ENCODE data around the gene SRCAP. TPM values are rescaled to one million over a fixed set of nuclear protein-coding genes. Genes with fewer than 3 reads are reported as not detected.

The SRCAP gene
- total RNA-seq, 1 donor from 2014 or later = 44.1 TPM

DNA sequence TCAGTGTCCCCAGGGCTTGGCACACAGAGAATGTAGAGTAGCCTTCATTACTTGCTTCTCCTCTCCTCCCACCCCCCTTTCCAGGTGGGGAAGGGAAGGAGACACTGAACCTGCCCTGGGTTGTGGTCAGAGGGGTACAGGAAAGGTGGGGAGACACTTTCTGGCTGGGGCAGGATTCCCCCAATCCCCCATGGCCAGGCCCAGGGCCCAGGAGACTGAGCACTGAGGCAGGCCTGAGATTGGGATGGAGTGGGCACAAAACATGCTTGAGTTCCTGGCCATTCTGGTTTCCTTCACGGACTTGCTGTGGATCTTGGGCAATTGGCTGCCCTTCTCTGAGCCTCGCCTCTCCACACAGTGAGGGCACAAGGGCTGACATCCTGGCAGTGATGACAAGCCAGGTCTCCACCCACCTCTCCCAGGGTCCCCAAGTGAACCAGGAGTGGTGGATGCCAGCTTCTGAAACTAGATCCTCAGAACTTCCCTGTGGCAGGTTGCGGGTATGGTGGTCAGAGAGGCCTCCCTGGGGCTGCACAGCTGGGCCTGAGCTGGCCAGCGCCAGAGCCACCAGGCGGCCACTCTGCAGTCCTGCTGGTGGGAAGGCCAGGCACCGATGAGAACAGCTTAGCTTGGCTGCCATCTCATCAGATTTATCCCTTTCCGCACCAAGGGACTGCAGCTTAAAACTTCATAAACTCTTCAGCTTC is 78.8 kb downstream of the SRCAP start:
- no peak for DNase-seq

DNA sequence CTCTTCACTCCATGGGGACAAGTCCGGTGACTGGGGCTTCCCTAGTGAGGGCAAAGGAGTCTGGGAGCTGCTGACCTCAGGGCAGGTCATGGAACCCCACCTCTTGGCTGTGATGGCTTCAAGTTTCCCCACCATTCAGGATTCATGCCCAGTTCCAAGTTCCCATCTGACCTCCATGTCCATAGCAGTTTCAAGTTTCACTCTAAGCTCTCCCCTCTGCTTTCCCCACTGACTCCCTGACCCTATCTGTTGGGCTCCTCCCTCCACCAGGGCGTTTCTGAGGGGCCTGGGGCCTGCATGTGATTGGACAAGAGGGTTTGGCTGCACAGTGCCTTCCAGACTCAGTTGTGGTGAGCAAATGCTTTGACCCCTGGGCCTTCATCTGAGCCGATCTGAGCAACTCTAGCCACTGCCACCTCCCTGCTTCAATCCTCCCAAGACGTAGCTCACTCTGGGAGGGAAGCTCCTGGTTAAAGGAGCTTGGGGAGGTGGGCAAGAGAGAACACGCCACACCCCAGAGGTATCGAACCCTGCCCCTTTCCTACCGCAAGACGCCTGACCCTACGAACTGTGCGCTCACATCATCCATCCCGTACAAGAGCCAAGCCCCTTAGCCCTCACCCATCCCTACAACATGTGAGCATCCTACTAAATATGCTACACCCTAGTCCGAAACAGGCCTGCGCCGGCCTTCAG is 79.7 kb downstream of the SRCAP start:
- DNase-seq = no peak

DNA sequence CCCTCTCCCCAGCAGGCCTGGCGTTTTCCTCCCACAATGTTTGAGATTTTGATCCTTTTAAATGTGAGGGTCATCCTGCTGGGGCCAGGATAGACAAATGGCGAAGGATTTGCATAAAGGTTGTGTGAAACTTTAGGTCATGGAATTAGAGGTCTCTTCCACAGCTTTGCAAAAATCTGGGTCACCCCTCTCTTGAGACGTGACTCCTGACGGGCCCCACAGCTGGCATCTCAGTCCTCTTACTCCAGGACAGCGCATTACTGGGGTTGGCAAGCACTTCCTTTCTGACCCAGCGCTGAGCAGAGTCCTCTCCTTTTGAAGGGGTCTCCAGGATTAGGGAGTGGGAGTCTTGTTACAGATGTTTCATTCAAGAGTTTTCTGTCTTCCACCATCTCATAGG is 80.6 kb downstream of the SRCAP start:
- DNase-seq = no peak

DNA sequence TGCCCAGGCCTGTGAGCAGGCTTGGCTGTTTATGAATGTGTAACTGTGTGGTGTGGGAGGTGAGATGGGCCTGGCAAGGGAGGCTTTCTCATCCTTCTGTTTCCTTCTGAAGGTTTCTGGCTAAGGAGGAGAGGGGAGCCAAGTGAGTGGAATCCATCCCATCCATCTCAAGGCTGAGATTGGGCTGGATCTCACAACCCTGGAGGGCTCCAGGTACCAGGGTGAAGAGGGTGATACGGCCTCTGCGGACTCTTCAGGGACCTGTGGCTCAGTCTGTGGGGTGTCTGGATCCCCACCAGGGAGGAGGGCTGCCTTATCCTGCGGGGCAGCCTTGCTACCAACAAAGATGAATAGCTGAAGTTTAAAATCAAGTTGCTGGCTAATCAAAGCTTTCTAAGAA is 81.0 kb downstream of the SRCAP start:
- DNase-seq = no peak

DNA sequence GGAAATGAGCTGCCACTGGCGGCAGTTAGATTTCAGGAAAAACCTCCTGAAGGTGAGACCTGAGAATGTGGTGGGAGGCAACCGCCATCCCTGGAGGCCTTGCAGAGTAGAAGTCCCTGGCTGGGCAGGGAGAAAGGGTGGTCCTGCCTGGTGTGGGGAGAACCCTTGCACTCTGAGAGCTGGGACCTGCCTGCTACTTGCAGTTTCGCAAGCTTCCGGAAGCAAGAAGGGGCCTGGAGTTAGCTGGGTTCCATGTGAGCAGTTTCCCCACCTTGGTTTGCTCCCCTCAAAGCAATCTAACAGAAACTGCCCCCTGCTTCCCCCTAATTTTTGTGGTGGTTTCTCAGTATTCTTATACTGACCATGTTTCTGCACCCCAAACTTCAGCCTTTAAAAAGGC is 81.6 kb downstream of the SRCAP start:
- no peak for DNase-seq

DNA sequence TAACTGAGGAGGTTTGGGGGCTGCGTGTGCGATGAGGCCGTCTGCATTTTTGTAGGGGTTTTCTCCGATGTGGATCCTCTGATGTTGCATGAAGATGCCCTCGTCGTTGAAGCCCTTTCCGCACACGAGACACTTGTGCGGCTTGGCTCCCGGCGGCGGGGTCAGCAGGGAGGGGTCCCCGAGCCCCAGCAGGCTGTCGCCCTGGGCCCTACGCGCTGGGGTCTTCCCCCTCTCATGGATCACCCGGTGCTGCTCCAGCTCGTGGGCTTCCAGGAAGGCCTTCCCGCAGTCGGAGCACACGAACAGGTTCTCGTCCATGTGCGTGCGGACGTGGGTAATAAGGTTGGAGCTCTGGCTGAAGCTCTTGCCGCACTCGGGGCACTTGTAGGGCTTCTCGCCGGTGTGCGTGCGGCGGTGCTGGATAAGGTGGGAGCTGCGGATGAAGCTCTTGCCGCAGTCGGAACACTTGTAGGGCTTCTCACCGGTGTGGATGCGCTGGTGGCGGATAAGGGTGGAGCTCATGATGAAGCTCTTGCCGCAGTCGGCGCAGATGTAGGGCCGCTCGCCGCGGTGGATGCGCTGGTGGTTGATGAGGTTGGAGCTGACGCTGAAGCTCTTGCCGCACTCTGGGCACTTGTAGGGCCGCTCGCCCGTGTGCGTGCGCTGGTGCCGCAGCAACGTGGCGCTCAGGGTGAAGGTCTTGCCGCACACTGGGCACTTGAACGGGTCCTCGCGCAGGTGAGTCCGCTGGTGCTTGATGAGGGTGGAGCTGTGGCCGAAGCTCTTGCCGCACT is 83.7 kb downstream of the SRCAP start:
- no peak for DNase-seq

DNA sequence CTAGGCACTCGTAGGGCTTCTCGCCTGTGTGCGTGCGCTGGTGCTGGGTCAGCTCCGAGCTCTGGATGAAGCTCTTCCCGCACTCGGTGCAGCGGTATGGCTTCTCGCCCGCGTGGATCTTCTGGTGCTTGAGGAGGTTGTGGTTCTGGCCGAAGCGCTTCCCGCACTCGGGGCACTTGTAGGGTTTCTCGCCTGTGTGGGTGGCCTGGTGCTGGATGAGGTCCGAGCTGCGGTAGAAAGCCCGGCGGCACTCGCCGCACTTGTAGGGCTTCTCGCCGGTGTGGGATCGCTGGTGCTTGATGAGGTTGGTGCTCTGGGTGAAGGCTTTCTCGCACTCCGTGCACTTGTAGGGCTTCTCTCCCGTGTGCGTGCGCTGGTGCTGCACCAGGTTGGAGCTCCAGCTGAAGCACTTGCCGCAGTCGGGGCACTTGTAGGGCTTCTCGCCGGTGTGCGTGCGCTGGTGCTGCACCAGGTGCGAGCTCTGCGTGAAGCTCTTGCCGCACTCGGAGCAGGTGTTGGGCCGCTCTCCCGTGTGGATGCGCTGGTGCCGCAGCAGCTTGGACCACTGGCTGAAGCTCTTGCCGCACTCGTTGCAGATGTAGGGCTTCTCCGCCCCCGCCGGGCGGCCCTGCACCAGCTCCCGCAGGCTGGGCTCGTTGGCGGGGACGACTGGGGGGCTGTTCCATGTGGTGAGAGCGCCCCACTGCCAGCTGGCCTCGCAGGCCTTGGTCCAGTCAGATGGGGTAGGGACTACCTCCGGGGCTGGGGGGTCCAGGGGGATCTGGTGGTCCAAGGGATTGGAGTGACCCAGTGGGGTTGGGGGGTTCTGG is 84.5 kb downstream of the SRCAP start:
- DNase-seq = no peak

DNA sequence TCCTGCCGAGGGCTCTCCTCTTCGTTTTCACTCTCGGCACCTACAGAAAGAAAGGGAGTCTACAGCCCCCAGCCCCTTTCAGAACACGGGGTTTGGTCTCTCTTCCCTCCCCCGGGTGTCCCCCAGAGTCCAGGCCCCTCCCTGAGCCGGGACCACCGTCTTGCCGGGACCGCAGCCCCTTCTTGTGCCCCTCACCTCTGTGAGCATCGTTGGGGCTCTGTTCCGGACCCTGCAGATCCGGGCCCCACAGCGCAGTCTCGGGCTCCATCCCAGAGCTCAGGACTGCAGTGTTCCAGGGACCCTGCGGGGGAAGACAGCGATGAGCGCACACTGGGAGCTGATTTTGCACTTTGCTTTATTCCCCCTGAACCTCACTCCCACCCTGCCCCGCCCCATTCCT is 85.2 kb downstream of the SRCAP start:
- no peak for DNase-seq

DNA sequence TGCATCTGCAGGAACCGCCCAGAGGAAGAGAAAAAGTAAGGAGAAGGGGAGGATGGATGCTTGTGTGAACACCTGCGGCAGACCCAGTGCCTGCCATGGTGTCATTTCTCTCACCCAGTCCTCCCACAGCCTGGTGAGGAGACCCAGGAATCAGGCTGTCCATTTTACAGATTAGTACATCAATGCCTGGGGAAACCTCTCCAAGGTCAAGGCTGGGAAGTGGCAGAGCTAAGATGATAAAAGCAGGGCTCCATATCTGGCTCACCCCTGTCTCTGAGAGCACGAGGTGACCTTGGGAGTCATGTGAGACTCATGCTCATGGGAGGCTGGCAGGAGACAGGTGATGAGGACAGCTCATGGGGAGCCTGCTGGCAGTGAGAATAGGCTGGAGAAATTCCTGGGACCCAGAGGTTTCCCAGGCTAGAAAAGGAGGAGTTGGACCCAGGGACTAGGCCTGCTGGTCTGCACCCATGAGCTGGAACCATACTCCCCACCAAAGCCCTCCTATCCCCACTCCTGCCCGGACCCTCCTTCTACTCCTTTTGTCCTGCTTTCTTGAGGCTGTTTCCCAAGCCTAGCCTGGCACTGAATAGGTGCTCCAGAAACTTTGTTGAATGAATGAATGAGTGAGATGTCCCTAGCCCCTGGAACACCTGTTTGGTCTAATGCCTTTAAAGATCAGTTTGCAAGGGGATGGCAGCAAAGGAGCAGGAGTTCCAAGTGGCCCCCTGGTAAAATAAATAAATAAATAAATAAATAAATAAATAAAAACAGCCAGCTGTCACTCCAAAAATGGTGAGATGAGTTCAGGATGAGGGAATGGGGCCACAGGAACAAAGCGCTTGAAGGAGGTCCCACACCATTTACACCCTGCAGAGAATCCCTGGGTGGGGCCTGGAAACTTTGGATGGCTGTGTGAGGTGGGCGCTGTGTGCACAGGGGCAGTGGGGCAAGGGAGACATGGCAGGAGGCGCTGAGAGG is 86.4 kb downstream of the SRCAP start:
- DNase-seq = no peak

DNA sequence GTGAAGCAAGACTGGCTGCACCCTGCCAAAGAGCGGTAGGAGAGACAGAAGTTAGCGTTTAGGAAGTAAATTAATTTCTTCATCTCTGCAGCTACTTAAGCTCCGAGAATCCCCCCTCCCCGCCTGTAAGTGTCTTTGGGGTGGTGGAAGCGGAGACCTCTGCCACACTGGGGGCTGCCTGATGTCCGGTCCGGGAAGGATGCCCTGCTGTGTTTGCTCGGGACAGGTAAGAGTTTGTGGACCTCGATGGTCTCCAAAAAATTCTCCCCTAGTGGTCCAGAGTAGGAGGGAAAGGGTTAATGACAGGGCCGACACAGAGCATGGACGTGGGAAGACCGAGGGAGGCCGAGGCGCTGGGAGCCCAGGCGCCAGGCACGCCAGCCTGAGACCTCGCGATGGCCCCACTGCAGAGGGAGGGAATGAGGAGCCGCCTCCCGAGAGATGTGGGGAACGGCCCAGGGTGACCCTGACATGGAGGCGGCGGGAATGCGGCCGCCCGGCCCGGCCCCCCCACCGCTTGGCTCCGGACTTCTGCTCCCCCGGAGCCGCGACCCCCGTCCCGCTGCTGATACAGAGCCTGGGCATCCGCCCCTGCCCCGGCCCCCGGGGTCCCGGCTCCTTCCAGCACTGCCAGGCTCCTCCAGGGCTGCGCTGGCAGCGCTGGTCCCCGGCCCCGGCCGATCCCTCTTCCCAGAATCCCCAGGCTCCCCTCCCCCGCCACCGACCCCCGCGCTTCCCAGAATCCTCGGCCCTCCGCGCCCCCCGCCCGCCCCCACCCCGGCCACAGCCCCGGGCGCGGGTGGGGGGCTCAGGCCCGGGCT is 87.4 kb downstream of the SRCAP start:
- DNase-seq = peak; percentile 65

DNA sequence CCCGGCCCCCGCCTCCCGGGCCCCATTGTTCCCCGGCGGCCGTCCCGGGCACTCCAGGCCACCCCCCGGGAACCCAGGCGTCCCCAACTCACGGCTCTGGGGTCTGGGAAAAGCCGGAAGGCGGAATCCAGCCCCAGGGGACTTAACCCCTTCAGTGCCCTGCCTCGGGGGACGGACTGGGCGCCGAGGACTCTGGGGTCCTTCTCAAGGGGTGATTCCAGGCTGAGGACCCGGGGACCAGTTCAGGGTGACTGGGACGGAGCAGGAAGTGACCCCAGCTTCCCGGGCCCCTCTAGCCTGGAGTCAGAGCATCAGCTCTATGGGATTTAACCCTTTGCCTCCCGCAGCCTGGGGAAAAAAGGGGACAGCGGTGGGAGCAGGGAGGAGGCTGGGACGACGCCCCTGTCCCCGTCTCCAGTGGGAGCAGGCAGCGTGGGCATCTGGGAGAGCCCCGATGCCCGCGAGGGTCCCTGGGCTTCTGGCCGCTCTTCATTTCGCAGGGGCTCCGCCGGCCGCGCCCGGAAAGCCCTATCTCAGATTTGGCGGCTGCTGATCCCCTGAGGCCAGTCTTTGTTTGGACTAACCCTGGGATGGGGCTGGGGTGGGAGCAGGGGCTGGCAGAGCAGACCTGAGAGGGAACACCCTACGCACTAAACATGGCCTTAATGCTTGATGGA is 88.1 kb downstream of the SRCAP start, which contains the start of gene ZNF629:
ZNF629 (minus strand) TSS at position 270 of the 677 bp plus-strand sequence. CDS start 2,723 bp downstream, outside the sequence.
- peak; percentile 66 for DNase-seq

DNA sequence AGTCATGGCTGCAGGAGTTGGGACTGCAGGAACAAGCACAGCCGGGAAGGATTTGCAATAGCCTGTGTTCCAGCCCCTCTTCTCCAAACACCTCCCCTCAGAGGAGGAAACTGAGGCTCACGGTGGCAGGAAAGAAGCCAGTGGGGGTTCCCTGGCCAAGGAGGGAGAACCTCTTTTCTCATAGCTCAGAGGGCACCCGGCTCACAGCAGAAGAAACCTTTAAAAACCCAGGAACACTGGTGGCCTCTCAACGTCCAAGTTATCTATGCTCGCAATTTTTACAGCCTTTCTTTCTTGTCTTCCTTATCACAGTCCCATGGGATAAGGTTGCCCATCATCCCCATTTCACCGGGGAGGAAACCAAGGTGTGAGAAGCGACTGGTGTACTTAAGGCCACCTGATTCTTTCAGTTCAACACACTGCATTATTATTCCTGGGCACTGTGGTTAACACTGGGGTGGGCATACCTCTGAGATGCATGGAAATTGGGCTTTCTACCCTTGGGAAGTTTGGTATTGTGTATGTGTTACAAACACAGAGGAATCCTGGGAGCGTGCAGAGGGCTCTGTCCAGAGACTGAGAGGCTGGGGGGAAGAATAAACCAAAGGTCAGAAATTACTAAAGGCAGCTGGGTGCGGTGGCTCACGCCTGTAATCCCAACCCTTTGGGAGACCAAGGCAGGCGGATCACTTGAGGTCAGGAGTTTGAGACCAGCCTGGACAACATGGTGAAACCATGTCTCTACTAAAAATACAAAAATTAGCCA is 88.8 kb downstream of the SRCAP start:
- DNase-seq = peak; percentile 50

Other genes with a start within 250 kb of the SRCAP start
- gene ITGAL, start 226.4 kb upstream of the SRCAP start, total RNA-seq = not detected in 2 replicates
- gene ZNF768, start 172.6 kb upstream of the SRCAP start, total RNA-seq = 18.6 and 21.3 TPM in 2 replicates
- 8.7 and 9.3 TPM in 2 replicates for gene ZNF747, start 164.3 kb upstream of the SRCAP start, total RNA-seq
- 4.4 and 4.8 TPM in 2 replicates for gene ZNF764, start 140.8 kb upstream of the SRCAP start, total RNA-seq
- gene ZNF688, start 127.5 kb upstream of the SRCAP start, total RNA-seq = 10.6 and 10.9 TPM in 2 replicates
- gene ZNF785, start 113.5 kb upstream of the SRCAP start, total RNA-seq = 8.1 and 11.9 TPM in 2 replicates
- gene ZNF689, start 88.8 kb upstream of the SRCAP start, total RNA-seq = 5.8 and 6.0 TPM in 2 replicates
- gene PRR14, start 48.2 kb upstream of the SRCAP start, total RNA-seq = 8.0 and 14.4 TPM in 2 replicates
- 20.6 and 20.7 TPM in 2 replicates for gene FBRS, start 40.7 kb upstream of the SRCAP start, total RNA-seq
- 20.1 and 21.4 TPM in 2 replicates for gene PHKG2, start 49.3 kb downstream of the SRCAP start, total RNA-seq
- 0.93 and 1.2 TPM in 2 replicates for gene CFAP119, start 62.9 kb downstream of the SRCAP start, total RNA-seq
- 64.5 and 100 TPM in 2 replicates for gene RNF40, start 63.2 kb downstream of the SRCAP start, total RNA-seq
- gene ZNF629, start 88.0 kb downstream of the SRCAP start, total RNA-seq = 6.1 and 8.4 TPM in 2 replicates
- 40.0 and 58.0 TPM in 2 replicates for gene BCL7C, start 194.9 kb downstream of the SRCAP start, total RNA-seq
- gene CTF1, start 197.4 kb downstream of the SRCAP start, total RNA-seq = 0.17 and 0.70 TPM in 2 replicates
- gene FBXL19, start 224.4 kb downstream of the SRCAP start, total RNA-seq = 21.8 and 26.7 TPM in 2 replicates
- gene ORAI3, start 249.9 kb downstream of the SRCAP start, total RNA-seq = 40.2 and 42.4 TPM in 2 replicates